Measurements from ENCODE around the gene FLRT2.

The FLRT2 gene

DNA sequence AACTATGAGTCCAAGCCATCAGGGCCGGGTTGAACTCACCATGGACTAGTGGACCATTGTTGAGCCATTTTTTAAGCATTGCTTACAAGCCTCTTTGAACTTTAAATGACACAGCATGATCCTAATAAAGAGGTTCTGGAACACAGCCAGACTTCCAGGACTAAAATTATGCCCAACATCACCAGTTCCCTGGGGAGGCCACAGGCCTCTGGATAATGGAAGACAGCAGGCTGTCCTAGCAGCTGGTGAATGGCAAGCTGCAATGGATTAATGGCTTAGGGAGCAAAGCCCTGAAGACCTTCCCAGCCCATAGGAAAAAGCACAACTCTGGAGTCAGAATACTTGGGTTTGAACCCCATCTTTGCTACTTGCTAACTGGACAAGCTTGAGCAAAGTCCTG, 71.3 kb downstream of the FLRT2 start:
- peak; percentile 20 for DNase-seq

GRCh38 chr14:85601690-85602089, 71.7 kb downstream of the FLRT2 start:
- DNase-seq = no peak

- DNase-seq = no peak
These were observed 72.4 kb downstream of the FLRT2 start for GRCh38 chr14:85602345-85602744.

DNA sequence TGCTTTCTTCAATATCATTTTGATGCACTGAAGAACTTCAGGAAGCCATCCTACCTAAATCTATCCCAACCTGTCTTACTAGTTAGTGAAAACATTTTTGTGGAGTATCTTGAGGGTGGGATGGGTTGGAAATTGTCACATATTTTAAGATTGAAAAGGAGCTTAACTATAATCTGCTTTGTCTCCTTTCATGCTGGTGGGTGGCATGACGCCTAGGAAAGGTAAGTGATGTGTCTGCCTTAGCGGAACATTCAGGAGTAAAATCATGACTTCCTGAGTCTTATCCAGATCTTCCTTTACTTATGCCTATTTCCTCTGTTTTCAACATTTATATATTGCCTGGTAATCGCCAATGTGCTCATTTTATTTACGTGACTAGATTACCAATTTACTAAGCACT, 74.1 kb downstream of the FLRT2 start:
- DNase-seq = no peak

- DNase-seq = no peak
These were observed 74.8 kb downstream of the FLRT2 start for GRCh38 chr14:85604714-85605113.

- DNase-seq = peak; percentile 90
These were observed 77.7 kb downstream of the FLRT2 start for GRCh38 chr14:85607651-85608081.

- DNase-seq = no peak
These were observed 83.6 kb downstream of the FLRT2 start for GRCh38 chr14:85613496-85613895.

DNA sequence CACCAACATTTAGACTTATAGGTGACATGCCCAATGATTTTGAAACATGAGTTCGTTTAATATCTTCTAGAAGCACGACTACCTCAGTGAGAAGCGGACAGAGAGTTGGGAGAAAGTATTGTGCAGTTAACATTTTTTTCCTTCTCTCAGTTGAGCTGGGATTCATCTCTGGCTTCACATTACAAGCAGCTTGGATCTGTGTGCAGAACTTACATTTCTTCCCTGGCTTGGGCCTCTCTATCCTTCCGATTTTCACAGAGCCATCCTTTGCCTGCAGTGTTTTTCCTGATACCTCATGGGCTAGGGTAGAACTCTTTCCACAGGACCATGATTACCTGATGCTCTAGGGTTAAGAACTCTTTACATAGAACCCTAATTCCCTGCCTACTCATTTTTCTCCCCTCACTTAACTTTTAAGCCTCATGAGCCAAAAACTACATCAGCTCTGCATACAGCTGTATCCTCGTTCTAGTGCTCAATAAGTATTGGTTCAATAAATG, 86.5 kb downstream of the FLRT2 start:
- DNase-seq = no peak

DNA sequence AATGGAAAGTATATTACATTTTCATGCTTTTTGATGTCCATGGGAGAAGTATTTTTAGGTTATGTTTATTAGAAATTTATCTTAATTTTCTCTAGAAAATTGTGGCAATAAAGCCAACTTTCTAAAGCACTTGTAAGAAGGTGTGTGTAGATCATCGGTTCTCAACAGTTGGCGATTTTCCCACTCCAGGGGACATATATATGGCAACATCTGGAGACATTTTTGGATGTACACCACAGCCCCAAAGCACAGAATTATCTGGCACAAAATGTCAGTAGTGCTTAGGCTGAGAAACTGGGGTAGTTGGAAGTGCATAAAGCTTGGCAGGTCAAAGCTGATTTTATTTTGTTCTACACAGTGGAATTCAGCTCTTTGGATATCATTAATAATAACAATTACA, 86.9 kb downstream of the FLRT2 start:
- no peak for DNase-seq

- DNase-seq = peak; percentile 44
These were observed 87.8 kb downstream of the FLRT2 start for GRCh38 chr14:85617791-85618190.

DNA sequence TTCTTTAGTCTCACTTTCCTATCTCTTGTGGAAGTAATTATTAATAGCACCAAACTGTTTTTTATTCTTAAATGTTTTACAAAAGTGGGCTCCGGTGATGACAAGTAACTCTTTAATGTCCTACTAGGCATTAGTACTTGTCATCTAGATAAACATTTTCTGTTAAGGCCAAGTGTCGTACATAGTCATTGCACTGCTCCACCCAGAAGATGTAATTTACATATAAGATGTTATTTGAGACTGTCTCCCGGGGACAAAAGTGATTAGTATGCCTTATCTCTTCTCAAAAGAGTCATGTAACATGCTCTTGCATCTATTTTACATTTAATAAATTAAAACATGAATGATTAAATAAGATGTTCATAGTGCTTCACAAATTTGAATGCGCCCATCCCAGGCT, 88.4 kb downstream of the FLRT2 start:
- DNase-seq = no peak

DNA sequence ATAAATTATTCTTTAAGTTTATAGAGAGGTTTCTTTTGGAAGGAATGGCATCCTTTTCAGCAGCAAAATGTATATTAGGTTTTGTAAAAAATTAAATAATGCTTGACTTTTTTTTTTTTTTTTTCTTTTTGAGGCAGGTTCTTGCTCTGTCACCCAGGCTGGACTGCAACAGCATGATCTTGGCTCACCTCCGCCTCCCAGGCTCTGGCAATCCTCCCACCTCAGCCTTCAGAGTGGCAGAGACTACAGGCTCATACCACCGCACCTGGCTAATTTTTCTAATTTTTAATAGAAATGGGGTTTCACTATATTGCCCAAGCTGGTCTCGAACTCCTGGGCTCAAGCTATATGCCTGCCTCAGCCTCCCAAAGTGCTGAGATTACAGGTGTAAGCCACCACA, 89.0 kb downstream of the FLRT2 start:
- no peak for DNase-seq

GRCh38 chr14:85619851-85620250, 89.9 kb downstream of the FLRT2 start:
- no peak for DNase-seq

DNA sequence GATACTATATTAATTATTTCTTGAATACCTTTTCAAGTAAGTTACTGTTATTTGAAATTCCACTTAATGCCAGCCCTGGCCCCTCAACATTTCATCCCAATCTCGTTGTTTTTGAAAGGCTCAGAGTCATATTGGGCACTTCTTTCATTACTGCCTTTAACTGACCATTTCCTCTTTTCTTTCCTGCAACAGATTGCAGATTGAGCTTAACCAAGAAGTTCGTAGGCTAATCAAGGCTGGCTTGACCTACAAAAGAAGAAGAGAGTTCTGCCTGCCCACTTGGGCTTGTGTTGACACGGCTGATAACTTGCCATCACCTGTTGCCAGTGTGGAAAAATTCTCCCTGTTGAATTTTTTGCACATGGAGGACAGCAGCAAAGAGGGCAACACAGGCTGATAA, 91.0 kb downstream of the FLRT2 start:
- no peak for DNase-seq

DNA sequence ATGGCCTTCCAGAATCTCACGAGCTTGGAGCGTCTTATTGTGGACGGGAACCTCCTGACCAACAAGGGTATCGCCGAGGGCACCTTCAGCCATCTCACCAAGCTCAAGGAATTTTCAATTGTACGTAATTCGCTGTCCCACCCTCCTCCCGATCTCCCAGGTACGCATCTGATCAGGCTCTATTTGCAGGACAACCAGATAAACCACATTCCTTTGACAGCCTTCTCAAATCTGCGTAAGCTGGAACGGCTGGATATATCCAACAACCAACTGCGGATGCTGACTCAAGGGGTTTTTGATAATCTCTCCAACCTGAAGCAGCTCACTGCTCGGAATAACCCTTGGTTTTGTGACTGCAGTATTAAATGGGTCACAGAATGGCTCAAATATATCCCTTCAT, 92.2 kb downstream of the FLRT2 start:
- no peak for DNase-seq

GRCh38 chr14:85622986-85623685, 93.2 kb downstream of the FLRT2 start:
- DNase-seq = no peak

GRCh38 chr14:85625925-85626585, 96.1 kb downstream of the FLRT2 start:
- DNase-seq = no peak

GRCh38 chr14:85634205-85634604, 104.3 kb downstream of the FLRT2 start:
- DNase-seq = peak; percentile 20

GRCh38 chr14:85644211-85644610, 114.3 kb downstream of the FLRT2 start:
- DNase-seq = no peak

- no peak for DNase-seq
These were observed 123.1 kb downstream of the FLRT2 start for GRCh38 chr14:85653029-85653428.

- no peak for DNase-seq
These were observed 130.4 kb downstream of the FLRT2 start for GRCh38 chr14:85660243-85660922.

DNA sequence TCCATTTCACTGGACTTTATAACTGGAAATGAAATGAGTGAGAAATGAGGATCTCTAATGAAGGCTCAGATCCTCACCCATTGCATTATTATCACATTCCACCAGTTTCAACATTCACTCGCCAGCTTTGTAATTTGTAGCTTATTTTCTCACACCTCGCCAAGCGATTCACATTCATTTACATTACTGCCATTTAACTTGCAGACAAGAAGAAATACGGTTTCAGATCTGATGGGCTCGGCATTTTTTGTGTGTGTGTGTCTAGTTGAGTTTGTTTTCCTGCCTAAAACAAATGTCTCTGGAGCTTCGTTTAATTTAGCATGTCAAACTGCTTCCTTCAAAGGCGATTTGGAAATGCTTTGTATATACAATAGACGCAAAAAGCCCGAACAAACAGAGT, 132.2 kb downstream of the FLRT2 start:
- no peak for DNase-seq

DNA sequence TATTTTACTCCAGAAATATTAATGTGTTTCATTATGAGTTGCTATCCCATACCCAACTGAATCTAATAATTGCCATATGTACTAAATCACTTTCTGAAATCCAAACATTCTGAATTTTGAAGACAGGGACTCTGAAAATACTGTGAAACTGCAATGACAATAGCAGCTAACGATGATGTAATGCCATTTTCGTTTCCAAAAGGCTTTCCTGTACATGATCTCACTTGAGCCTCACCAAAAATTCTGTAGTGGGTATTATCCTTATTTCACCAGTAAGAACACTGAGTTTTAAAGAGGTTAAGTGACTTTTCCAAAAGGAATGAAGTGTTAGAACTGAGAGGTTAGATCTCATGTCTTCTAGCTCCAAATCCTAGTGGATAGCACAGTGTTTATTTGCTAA, 133.3 kb downstream of the FLRT2 start:
- no peak for DNase-seq

DNA sequence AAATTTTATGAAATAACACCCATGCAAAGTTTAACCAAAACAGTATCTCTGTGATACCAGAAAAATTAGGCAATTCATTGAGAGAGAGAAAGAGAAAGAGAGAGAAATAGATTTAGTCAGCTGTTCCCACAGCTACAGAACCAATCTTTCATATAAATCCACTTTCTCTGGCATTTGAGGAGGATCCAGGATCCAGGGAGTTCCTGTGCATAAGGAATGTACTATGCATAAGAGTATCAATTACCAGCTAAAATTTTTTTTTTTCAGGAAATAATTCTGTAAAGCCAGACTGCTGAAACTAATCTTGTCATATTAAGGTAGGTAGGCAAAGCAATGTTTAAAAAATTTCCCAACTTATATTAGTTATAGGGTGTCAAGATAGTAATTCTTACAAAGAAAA, 133.7 kb downstream of the FLRT2 start:
- no peak for DNase-seq

All from fibroblast of skin of right quadriceps (primary cell).